Measurements from ENCODE around the gene UCMA.

UCMA gene

GRCh38 chr10:13233358-13233757 lies 816 bp downstream of the UCMA start:
- no peak for DNase-seq (ENCODE audit: low read depth in 2 of 2)

DNA sequence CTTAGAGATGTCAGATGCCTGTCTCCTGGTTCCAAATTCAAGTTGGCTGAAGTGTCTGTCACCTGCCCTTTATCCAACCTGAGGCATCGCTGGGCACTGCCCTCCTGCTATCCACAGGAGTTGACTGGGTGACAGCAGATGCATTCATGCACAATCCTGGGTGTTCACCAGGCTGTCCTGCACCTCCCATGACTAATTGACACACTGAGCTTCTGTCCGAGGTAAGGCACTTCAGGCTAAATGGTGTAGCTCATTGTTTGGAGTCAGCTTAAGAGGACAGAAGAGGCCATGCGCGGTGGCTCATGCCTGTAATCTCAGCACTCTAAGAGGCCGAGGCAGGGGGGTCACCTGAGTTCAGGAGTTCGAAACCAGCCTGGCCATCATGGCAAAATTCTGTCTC lies 2.4 kb downstream of the UCMA start:
- DNase-seq (ENCODE audit: low read depth in 2 of 2) = no peak

DNA sequence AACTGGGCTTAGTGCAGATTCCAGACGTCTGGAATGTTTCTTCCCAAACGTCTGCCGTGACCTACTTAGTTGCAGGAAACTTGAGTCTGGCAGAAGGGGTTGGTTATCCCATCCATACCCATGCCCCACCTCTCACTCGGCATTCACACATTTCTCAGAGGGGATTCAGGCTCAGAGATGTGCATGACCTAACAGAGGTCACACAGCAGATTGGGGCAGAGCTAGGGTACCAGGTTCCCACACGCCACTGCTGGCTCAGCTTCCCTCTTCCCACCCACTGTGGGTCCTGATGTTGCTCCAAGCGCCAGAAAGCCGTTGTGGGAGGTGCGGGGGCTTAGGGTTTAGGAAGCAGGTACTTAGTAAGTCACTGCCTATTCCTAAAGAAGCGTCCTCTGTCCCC lies 3.0 kb downstream of the UCMA start:
- no peak for DNase-seq (ENCODE audit: low read depth in 2 of 2)

GRCh38 chr10:13227031-13227430 lies 7.1 kb downstream of the UCMA start:
- no peak for DNase-seq (ENCODE audit: low read depth in 2 of 2)

GRCh38 chr10:13225601-13226000 lies 8.6 kb downstream of the UCMA start:
- no peak for DNase-seq (ENCODE audit: low read depth in 2 of 2)

GRCh38 chr10:13224210-13224995 lies 9.8 kb downstream of the UCMA start:
- no peak for DNase-seq (ENCODE audit: low read depth in 2 of 2)

GRCh38 chr10:13223241-13223640 lies 10.9 kb downstream of the UCMA start:
- no peak for DNase-seq (ENCODE audit: low read depth in 2 of 2)

DNA sequence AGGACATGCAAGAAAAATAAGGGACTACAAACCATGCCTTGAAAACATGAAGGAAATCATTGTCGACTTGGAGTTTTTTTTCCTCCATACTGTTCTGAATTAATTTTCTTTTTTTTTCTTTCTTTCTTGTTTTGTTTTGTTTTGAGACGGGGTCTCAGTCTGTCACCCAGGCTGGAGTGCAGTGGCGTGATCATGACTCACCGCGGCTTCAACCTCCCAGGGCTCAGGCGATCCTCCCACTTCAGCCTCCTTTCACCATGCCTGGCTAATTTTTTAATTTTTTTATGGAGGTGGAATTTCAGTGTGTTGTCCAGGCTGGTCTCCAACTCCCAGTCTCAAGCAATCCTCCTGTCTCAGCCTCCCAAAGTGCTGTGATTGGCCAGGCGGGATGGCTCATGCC lies 11.6 kb downstream of the UCMA start:
- DNase-seq (ENCODE audit: low read depth in 2 of 2) = no peak

- DNase-seq (ENCODE audit: low read depth in 2 of 2) = no peak
Measured at GRCh38 chr10:13222151-13222550, 12.0 kb downstream of the UCMA start.

DNA sequence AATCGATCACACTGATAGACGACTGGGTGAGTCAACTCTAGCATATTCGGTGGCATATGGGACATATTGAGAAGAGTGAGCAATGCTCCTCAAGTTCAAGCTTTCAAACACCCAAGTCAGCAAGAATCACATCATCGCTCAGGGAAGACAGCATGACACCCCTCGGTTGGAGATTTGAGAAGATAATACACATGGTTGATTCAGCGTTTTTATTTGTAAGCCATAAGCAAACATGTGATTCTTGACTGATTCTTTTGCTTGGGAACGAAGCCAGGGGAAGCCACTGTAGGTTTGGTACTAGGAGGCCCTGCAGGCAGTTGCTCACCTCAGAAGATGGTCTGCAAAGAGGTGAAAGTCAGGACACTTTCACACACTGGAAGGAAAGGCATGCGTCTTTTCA lies 12.6 kb downstream of the UCMA start:
- no peak for DNase-seq (ENCODE audit: low read depth in 2 of 2)

DNA sequence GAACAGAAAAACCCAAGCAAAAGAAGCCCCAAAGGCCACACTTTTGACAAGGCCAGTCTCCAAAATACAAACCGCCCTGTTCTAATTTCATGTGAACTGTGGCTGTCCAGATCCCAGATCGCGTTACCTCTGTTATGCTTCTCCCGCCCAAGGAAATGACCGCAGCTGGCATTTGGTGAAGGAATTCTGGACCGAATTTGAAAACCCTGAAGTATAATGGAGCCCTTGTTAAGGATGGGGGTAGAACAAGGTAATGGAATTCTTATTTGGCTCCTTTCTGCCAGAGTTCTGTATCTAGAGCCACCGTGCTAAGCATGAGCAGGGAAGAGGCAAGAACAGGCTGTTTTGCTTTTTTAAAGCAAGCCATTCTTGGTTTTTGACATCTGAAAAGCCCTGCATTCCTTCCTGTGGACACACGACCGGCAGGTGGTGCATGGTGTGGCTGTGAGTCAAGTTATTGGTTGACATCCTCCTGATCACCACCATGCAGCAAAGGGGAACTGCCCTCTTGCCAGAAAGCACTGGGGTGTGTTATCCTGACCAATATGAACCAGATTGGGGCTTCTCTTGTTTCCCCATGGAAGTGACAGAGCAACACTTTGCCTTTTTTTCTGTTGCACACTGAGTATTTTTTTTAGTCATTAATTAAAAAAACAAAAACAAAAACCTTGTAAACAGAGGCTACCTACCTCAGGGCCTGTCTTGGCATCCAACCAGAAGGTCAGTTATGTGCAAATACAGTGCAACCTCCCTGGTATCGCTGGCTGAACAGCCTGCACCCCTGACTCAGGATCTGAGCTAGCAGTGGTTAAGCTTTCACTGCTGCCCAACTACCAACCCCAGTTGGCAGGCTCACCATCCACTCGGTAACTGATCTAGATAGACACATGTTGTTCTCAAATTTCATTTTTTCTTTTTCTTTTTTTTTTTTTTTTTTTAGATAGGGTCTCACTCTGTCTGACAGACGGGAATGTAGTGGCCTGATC lies 14.2 kb downstream of the UCMA start:
- no peak for DNase-seq (ENCODE audit: low read depth in 2 of 2)

DNA sequence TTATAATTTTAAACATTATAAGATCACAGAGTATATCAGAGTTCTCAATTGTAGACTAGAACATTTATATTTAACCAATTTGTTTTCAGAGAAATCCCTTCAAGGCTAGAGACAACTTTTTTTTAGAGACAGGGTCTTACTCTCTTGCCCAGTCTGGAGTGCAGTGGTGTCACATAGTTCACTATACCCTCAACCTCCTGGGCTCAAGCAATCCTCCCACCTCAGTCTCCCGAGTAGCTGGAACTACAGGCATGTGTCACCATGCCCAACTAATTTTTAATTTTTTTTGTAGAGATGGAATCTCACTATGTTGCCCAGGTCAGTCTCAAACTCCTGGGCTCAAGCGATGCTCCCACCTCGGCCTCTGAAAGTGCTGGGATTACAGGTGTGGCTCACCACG lies 15.3 kb downstream of the UCMA start:
- DNase-seq (ENCODE audit: low read depth in 2 of 2) = no peak

DNA sequence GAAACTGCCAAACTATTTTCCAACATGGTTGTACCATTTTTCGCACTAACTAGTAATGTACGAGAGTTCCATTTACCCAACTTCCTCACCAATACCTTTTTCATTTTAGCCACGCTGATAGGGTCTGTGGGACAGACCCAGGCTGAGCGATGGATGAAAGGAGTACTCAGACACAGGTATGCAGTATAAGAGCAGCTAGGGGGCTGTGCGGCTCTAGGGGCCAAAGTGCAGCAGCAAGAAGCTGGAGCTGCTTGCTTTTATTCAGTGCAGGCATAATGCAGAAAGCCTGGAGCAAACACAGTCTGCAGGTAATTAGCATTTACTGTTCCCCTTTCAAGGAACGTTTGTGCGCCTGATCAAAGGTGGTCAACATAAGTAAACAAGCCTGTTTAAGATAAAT lies 21.0 kb downstream of the UCMA start:
- no peak for DNase-seq (ENCODE audit: low read depth in 2 of 2)

- peak; percentile 1 to 3 for DNase-seq (ENCODE audit: low read depth in 2 of 2)
Measured at GRCh38 chr10:13206546-13207443, 27.4 kb downstream of the UCMA start.

- DNase-seq (ENCODE audit: low read depth in 2 of 2) = no peak
Measured at GRCh38 chr10:13206091-13206490, 28.1 kb downstream of the UCMA start.

DNA sequence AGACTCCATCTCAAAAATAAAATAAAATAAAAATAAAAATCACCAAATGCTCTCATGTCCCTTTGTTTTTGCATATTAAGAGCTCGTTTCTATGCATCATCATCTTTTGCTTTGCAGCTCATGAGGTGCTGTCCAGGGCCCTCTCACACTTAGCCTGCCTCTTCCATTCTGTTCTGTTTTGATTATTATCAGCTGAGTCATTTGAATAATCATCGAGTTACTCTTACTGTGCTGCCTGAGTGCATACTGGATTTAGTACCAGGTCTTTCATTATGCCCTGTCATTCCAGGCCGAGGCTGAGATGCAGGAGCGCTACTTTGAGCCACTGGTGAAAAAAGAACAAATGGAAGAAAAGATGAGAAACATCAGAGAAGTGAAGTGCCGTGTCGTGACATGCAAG lies 33.0 kb downstream of the UCMA start:
- DNase-seq (ENCODE audit: low read depth in 2 of 2) = no peak

DNA sequence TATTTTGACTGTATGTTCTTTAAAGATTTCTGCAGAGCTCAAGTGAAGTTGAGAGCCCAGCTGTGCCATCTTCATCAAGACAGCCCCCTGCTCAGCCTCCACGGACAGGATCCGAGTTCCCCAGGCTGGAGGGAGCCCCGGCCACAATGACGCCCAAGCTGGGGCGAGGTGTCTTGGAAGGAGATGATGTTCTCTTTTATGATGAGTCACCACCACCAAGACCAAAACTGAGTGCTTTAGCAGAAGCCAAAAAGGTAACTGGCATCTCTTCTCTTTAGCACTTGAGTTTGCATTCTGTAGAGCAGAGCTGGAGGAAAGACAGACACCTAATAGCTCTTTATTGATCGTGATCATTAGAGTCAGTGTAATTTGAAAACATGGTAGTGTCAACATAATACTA lies 39.2 kb downstream of the UCMA start:
- DNase-seq (ENCODE audit: low read depth in 2 of 2) = no peak

GRCh38 chr10:13193637-13194036 lies 40.5 kb downstream of the UCMA start:
- no peak for DNase-seq (ENCODE audit: low read depth in 2 of 2)

DNA sequence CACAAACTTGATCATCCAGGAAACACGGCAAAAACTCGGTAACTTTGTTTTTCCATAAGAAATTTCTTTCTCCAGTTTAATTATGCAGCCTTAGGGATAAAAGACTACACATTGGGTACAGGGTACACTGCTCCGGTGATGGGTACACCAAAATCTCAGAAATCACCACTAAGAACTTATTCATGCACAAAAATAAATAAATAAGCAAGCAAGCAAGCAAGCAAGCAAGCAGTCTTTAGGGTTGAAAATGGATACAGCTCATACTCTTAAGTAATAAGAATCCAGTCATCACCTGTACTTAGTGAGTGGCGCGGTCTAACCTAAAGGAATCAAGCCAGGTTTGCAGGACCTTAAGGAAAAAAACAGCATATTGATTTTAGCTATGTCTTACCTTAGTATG lies 42.8 kb downstream of the UCMA start:
- DNase-seq (ENCODE audit: low read depth in 2 of 2) = no peak

DNA sequence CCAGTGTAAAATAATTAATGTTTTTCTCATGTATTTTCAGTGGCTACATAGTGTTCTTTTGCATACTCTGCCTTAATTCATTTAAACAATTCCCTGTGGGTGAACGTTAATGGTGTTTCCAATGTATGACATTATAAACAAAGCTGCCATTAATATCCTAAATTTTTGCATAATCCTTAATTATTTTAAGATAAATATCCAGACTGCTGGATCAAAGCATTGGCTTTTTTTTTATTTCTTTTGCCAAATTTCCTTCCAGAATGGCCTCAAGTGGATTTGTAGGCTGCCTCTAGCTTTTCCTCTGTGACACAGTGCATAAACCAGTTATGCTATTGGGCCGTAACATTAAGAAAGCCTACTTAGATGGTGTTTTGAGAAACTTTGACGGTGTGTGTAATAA lies 43.4 kb downstream of the UCMA start:
- no peak for DNase-seq (ENCODE audit: low read depth in 2 of 2)

DNA sequence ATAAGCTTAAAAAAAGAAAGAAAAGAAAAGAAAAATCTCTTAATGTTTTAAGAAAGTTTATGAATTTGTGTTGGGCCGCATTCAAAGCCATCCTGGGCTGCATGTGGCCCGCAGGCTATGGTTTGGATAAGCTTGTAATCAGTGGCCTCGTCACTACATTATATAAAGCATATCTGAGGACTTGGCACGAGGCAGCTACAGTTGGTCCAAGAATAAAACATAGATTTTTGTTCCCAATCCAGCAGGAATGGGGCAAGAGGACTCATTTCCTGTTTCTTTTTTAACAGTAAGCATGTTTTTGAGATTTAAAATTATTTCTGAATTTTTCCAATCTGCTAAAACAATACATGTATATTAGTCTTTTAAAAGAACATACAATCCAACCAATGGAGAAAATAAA lies 44.2 kb downstream of the UCMA start:
- DNase-seq (ENCODE audit: low read depth in 2 of 2) = no peak

DNA sequence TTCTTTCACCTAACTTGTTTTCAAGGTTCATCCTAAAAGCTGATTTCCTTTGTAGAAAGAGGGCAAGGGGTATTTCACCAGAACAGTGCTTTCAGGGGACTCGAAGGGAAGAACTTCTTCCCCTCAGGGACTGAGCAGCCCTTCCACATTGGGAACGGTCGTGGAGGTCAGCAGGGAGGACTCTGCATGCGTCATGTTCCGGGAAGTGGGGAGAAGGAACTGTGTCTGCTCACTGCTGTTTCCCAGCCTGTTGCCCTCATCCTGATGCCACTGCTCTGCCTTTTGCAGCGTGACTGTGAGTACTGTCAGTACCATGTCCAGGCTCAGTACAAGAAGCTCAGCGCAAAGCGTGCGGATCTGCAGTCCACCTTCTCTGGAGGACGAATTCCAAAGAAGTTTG lies 45.6 kb downstream of the UCMA start:
- no peak for DNase-seq (ENCODE audit: low read depth in 2 of 2)

Measured in fibroblast of skin of left biceps (primary cell).